ENCODE data around the gene PRDX6.

DNA sequence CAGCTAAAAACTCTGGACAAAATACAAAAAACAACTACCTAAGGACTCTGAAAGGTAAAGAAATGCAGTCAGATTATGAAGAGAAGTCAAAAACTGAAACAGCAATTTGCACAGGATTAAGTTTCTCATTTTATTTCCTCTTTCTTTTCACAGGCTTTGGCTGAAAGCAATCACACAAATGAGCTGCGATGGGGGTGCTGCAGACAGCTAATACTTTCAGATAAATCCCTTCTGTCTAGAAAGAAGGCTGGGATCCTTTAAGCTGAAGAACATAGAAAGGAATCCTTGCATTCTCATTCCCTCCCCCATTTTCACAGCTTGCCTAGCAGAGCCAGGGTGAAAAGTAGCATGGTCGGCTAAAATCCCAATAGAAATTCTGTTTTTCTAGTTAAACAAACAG, 32.0 kb upstream of the PRDX6 start:
- TF ChIP-seq, protein P1, sequence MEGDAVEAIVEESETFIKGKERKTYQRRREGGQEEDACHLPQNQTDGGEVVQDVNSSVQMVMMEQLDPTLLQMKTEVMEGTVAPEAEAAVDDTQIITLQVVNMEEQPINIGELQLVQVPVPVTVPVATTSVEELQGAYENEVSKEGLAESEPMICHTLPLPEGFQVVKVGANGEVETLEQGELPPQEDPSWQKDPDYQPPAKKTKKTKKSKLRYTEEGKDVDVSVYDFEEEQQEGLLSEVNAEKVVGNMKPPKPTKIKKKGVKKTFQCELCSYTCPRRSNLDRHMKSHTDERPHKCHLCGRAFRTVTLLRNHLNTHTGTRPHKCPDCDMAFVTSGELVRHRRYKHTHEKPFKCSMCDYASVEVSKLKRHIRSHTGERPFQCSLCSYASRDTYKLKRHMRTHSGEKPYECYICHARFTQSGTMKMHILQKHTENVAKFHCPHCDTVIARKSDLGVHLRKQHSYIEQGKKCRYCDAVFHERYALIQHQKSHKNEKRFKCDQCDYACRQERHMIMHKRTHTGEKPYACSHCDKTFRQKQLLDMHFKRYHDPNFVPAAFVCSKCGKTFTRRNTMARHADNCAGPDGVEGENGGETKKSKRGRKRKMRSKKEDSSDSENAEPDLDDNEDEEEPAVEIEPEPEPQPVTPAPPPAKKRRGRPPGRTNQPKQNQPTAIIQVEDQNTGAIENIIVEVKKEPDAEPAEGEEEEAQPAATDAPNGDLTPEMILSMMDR (IDR thresholded peaks at IDR 0.05), result no peak
- no peak for TF ChIP-seq POLR2A (IDR thresholded peaks at IDR 0.05)
